WTC11 (cell line): ENCODE measurements around the gene FAM89A. TPM values are rescaled to one million over a fixed set of nuclear protein-coding genes. Genes with fewer than 3 reads are reported as not detected.

ENCODE experiments used
- ATAC-seq: fragments of 200-7000 bp; cut with Tn5 transposase; 2 replicates; pipeline ENCODE4 v1.10.0; 2021; ENCODE audit warnings: mild to moderate bottlenecking, moderate library complexity
- CTCF ChIA-PET: fragments of 300-600 bp; sonication (Branson Sonifier 250); formaldehyde crosslinking; loops from one replicate; lab custom pipeline; 2021; ENCODE audit warnings: antibody characterized with exemption; lab: Charles Lee
- POLR2A ChIA-PET: fragments of 350-600 bp; sonication (Branson Sonifier 250); formaldehyde crosslinking; loops from one replicate; lab custom pipeline; 2021; ENCODE audit warnings: antibody characterized with exemption; lab: Charles Lee
- DNase-seq: peaks from one replicate; pipeline ENCODE4 v3.0.0; 2021; ENCODE audit warnings: low spot score
- H3K27ac Mint-ChIP-seq: 2 replicates; pipeline ENCODE4 v1.8.0; 2021; ENCODE audit warnings: mixed read lengths
- H3K27me3 Mint-ChIP-seq: 2 replicates; pipeline ENCODE4 v1.8.0; 2021; ENCODE audit warnings: low read depth, mild to moderate bottlenecking, moderate library complexity, mixed read lengths
- H3K36me3 Mint-ChIP-seq: 2 replicates; pipeline ENCODE4 v1.8.0; 2021; ENCODE audit warnings: mixed read lengths
- H3K4me1 Mint-ChIP-seq: 2 replicates; pipeline ENCODE4 v1.8.0; 2022; ENCODE audit warnings: mixed read lengths
- H3K4me3 Mint-ChIP-seq: 2 replicates; pipeline ENCODE4 v1.8.0; 2021; ENCODE audit warnings: mild to moderate bottlenecking, moderate library complexity, mixed read lengths
- H3K9me3 Mint-ChIP-seq: 2 replicates; pipeline ENCODE4 v1.8.0; 2021; ENCODE audit warnings: mixed read lengths
- MXD4 ChIP-seq: fragments of 250-450 bp; sonication (Bioruptor Pico); IDR thresholded peaks from 2 replicates; pipeline ENCODE4 v1.8.0; 2021; ENCODE audit warnings: mild to moderate bottlenecking, moderate library complexity, borderline replicate concordance
- NFATC4 ChIP-seq: fragments of 250-450 bp; sonication (Bioruptor Pico); IDR thresholded peaks from 2 replicates; pipeline ENCODE4 v1.9.0; 2021; ENCODE audit warnings: mild to moderate bottlenecking
- total RNA-seq: library from RNA; stranded (reverse); gene quantifications from 3 replicates; pipeline ENCODE4 v1.2.3, GENCODE V29; 2021
- TF ChIP-seq, protein P1 (sequence below): sonication (generic); formaldehyde crosslinking; IDR thresholded peaks from 2 replicates; pipeline ENCODE4 v1.8.0; 2023; ENCODE audit warnings: missing genetic modification reagents, mild to moderate bottlenecking, borderline replicate concordance
- TF ChIP-seq, protein P2 (sequence below): fragments of 250-450 bp; sonication (Bioruptor Pico); IDR thresholded peaks from 2 replicates; pipeline ENCODE4 v1.9.0; 2021; ENCODE audit warnings: mild to moderate bottlenecking
- TF ChIP-seq, protein P3 (sequence below): sonication (generic); formaldehyde crosslinking; IDR thresholded peaks from 2 replicates; pipeline ENCODE4 v1.8.0; 2022; ENCODE audit warnings: mild to moderate bottlenecking, missing genetic modification reagents
- TF ChIP-seq, protein P4 (sequence below): sonication (generic); formaldehyde crosslinking; IDR thresholded peaks from 2 replicates; pipeline ENCODE4 v1.8.1; 2022; ENCODE audit warnings: low read depth, mild to moderate bottlenecking, moderate library complexity, missing genetic modification reagents, borderline replicate concordance
- TF ChIP-seq, protein P5 (sequence below): sonication (generic); formaldehyde crosslinking; IDR thresholded peaks from 2 replicates; pipeline ENCODE4 v1.8.1; 2022; ENCODE audit warnings: mild to moderate bottlenecking, moderate library complexity, missing genetic modification reagents
- TF ChIP-seq, protein P6 (sequence below): sonication (generic); formaldehyde crosslinking; IDR thresholded peaks from 2 replicates; pipeline ENCODE4 v1.8.1; 2023; ENCODE audit warnings: mild to moderate bottlenecking, moderate library complexity, missing genetic modification reagents
- TF ChIP-seq, protein P7 (sequence below): sonication (generic); formaldehyde crosslinking; IDR thresholded peaks from 2 replicates; pipeline ENCODE4 v1.8.0; 2023; ENCODE audit warnings: missing genetic modification reagents
- TF ChIP-seq, protein P8 (sequence below): fragments of 250-450 bp; sonication (Bioruptor Pico); conservative IDR thresholded peaks from 2 replicates; pipeline ENCODE4 v1.9.0; 2021; ENCODE audit warnings: mild to moderate bottlenecking
- TF ChIP-seq, protein P9 (sequence below): sonication (generic); formaldehyde crosslinking; IDR thresholded peaks from 2 replicates; pipeline ENCODE4 v1.8.0; 2022; ENCODE audit warnings: missing genetic modification reagents
- TF ChIP-seq, protein P10 (sequence below): sonication (generic); formaldehyde crosslinking; IDR thresholded peaks from 2 replicates; pipeline ENCODE4 v1.8.1; 2023; ENCODE audit warnings: mild to moderate bottlenecking, missing genetic modification reagents, moderate library complexity

The FAM89A gene
- total RNA-seq, 1 experiment from 2014 or later: 2.4 TPM

DNA sequence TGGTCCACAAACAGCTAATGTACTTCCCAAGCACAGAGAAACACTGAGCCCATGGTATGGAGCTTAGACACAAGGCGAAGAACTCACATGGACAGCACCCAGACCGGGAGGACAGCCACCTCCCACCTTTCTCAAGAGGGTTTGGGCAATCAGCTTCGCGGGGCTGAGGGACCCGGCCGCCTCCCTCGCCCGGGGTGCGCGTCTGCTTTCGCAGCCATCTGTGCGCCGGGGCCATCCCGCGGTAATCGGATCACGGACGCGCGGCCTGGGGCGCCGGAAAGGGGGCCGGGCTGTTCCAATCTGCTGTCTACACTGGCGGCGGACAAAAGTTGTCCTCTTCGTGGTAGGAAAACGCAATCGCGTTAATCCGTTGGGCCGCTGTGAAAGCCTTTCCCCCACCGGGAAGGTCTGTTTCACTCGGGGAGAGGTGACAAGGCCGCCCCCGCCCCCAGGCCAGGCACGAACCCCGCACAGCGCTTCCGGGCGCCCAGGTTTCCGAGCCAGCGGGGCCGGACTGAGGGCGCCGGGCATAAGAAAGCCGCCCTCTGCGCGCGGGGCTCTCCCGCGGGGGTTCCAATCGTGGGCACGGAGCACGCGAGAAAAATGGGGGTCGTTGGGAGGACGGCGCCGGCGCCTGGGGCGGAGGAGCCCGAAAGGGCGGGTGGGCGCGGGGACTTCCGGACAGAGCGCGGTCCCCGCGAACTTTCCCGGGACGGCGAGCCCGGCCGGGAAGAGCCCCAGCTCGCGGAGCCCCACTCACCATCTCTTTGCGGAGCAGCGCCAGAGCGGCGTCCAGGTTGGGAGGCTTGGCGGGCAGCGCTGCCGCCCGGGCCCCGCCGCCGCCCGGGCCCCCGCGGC, 664 bp downstream of the FAM89A start:
- Mint-ChIP-seq H3K4me3 (peak overlapping the region; percentile 65), H3K9me3 (no peaks in the 10 kb centered on the region), H3K4me1 (peaks cover 4% of the 10 kb centered on the region; the same call in 1 of the 2 replicates), H3K36me3 (no peaks in the 10 kb centered on the region), H3K27me3 (peaks cover 93% of the 10 kb centered on the region), H3K27ac (no peak overlapping the region)
- DNase-seq: peak; percentile 48
- ChIA-PET POLR2A (no interaction called here), CTCF (interaction anchor here (0.6 to 1.3 kb wide), 5 partner anchors 51 to 397 kb away, joined by 3 to 4 read pairs (median 3); no protein-coding TSS in a partner anchor)
- TF ChIP-seq, protein P1, sequence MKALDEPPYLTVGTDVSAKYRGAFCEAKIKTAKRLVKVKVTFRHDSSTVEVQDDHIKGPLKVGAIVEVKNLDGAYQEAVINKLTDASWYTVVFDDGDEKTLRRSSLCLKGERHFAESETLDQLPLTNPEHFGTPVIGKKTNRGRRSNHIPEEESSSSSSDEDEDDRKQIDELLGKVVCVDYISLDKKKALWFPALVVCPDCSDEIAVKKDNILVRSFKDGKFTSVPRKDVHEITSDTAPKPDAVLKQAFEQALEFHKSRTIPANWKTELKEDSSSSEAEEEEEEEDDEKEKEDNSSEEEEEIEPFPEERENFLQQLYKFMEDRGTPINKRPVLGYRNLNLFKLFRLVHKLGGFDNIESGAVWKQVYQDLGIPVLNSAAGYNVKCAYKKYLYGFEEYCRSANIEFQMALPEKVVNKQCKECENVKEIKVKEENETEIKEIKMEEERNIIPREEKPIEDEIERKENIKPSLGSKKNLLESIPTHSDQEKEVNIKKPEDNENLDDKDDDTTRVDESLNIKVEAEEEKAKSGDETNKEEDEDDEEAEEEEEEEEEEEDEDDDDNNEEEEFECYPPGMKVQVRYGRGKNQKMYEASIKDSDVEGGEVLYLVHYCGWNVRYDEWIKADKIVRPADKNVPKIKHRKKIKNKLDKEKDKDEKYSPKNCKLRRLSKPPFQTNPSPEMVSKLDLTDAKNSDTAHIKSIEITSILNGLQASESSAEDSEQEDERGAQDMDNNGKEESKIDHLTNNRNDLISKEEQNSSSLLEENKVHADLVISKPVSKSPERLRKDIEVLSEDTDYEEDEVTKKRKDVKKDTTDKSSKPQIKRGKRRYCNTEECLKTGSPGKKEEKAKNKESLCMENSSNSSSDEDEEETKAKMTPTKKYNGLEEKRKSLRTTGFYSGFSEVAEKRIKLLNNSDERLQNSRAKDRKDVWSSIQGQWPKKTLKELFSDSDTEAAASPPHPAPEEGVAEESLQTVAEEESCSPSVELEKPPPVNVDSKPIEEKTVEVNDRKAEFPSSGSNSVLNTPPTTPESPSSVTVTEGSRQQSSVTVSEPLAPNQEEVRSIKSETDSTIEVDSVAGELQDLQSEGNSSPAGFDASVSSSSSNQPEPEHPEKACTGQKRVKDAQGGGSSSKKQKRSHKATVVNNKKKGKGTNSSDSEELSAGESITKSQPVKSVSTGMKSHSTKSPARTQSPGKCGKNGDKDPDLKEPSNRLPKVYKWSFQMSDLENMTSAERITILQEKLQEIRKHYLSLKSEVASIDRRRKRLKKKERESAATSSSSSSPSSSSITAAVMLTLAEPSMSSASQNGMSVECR (CRISPR knock-in tag): no peak
- no peak for TF ChIP-seq NFATC4 (CRISPR knock-in tag)
- TF ChIP-seq, protein P2, sequence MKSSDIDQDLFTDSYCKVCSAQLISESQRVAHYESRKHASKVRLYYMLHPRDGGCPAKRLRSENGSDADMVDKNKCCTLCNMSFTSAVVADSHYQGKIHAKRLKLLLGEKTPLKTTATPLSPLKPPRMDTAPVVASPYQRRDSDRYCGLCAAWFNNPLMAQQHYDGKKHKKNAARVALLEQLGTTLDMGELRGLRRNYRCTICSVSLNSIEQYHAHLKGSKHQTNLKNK (CRISPR knock-in tag): no peak
- TF ChIP-seq, protein P3, sequence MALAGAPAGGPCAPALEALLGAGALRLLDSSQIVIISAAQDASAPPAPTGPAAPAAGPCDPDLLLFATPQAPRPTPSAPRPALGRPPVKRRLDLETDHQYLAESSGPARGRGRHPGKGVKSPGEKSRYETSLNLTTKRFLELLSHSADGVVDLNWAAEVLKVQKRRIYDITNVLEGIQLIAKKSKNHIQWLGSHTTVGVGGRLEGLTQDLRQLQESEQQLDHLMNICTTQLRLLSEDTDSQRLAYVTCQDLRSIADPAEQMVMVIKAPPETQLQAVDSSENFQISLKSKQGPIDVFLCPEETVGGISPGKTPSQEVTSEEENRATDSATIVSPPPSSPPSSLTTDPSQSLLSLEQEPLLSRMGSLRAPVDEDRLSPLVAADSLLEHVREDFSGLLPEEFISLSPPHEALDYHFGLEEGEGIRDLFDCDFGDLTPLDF: no peak
- TF ChIP-seq, protein P4, sequence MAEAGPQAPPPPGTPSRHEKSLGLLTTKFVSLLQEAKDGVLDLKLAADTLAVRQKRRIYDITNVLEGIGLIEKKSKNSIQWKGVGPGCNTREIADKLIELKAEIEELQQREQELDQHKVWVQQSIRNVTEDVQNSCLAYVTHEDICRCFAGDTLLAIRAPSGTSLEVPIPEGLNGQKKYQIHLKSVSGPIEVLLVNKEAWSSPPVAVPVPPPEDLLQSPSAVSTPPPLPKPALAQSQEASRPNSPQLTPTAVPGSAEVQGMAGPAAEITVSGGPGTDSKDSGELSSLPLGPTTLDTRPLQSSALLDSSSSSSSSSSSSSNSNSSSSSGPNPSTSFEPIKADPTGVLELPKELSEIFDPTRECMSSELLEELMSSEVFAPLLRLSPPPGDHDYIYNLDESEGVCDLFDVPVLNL: peak; percentile 31; the same call in 1 of the 2 replicates
- no peak for TF ChIP-seq MXD4 (CRISPR knock-in tag)
- TF ChIP-seq, protein P5, sequence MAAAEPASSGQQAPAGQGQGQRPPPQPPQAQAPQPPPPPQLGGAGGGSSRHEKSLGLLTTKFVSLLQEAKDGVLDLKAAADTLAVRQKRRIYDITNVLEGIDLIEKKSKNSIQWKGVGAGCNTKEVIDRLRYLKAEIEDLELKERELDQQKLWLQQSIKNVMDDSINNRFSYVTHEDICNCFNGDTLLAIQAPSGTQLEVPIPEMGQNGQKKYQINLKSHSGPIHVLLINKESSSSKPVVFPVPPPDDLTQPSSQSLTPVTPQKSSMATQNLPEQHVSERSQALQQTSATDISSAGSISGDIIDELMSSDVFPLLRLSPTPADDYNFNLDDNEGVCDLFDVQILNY: 0 out of 2 replicates have a peak, but pooled peaks have one; percentile 12
- TF ChIP-seq, protein P6, sequence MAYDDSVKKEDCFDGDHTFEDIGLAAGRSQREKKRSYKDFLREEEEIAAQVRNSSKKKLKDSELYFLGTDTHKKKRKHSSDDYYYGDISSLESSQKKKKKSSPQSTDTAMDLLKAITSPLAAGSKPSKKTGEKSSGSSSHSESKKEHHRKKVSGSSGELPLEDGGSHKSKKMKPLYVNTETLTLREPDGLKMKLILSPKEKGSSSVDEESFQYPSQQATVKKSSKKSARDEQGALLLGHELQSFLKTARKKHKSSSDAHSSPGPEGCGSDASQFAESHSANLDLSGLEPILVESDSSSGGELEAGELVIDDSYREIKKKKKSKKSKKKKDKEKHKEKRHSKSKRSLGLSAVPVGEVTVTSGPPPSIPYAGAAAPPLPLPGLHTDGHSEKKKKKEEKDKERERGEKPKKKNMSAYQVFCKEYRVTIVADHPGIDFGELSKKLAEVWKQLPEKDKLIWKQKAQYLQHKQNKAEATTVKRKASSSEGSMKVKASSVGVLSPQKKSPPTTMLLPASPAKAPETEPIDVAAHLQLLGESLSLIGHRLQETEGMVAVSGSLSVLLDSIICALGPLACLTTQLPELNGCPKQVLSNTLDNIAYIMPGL (CRISPR knock-in tag): peak; percentile 39; the same call in 1 of the 2 replicates
- TF ChIP-seq, protein P7, sequence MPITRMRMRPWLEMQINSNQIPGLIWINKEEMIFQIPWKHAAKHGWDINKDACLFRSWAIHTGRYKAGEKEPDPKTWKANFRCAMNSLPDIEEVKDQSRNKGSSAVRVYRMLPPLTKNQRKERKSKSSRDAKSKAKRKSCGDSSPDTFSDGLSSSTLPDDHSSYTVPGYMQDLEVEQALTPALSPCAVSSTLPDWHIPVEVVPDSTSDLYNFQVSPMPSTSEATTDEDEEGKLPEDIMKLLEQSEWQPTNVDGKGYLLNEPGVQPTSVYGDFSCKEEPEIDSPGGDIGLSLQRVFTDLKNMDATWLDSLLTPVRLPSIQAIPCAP (CRISPR knock-in tag): no peak
- TF ChIP-seq, protein P8, sequence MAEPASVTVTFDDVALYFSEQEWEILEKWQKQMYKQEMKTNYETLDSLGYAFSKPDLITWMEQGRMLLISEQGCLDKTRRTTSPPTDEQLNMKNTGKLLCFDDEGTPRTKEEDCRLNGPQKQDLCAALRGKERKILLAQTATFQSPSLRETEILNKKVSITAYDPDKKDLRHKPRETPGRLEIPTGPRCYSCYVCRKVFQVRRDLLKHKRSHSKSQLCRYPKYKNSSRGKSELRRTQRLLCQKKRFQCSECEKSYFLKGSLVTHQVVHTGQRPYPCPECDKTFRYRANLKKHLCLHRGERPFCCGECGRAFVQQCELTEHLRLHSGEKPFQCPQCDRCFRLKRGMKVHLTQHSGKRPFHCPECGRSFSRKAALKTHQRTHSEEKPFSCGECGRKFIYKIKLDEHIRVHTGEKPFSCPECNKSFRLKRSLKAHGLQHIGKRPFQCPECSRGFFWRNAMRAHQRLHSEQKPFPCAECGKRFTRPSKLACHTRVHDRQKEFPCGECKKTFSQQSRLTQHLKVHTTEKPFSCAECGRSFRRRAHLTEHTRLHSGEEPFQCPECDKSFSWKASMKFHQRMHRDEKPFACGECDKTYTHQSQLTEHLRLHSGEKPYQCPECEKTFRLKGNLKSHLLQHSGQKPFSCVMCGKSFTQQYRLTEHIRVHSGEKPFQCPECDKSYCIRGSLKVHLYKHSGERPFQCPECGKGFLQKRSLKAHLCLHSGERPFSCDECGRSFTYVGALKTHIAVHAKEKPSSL (CRISPR knock-in tag): no peak
- TF ChIP-seq, protein P9, sequence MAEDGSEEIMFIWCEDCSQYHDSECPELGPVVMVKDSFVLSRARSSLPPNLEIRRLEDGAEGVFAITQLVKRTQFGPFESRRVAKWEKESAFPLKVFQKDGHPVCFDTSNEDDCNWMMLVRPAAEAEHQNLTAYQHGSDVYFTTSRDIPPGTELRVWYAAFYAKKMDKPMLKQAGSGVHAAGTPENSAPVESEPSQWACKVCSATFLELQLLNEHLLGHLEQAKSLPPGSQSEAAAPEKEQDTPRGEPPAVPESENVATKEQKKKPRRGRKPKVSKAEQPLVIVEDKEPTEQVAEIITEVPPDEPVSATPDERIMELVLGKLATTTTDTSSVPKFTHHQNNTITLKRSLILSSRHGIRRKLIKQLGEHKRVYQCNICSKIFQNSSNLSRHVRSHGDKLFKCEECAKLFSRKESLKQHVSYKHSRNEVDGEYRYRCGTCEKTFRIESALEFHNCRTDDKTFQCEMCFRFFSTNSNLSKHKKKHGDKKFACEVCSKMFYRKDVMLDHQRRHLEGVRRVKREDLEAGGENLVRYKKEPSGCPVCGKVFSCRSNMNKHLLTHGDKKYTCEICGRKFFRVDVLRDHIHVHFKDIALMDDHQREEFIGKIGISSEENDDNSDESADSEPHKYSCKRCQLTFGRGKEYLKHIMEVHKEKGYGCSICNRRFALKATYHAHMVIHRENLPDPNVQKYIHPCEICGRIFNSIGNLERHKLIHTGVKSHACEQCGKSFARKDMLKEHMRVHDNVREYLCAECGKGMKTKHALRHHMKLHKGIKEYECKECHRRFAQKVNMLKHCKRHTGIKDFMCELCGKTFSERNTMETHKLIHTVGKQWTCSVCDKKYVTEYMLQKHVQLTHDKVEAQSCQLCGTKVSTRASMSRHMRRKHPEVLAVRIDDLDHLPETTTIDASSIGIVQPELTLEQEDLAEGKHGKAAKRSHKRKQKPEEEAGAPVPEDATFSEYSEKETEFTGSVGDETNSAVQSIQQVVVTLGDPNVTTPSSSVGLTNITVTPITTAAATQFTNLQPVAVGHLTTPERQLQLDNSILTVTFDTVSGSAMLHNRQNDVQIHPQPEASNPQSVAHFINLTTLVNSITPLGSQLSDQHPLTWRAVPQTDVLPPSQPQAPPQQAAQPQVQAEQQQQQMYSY: no peak
- TF ChIP-seq, protein P10, sequence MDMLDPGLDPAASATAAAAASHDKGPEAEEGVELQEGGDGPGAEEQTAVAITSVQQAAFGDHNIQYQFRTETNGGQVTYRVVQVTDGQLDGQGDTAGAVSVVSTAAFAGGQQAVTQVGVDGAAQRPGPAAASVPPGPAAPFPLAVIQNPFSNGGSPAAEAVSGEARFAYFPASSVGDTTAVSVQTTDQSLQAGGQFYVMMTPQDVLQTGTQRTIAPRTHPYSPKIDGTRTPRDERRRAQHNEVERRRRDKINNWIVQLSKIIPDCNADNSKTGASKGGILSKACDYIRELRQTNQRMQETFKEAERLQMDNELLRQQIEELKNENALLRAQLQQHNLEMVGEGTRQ (CRISPR knock-in tag): no peak
- peak; percentile 53 for ATAC-seq
